ENCODE data around the gene FAM114A1.

Gene FAM114A1

DNA sequence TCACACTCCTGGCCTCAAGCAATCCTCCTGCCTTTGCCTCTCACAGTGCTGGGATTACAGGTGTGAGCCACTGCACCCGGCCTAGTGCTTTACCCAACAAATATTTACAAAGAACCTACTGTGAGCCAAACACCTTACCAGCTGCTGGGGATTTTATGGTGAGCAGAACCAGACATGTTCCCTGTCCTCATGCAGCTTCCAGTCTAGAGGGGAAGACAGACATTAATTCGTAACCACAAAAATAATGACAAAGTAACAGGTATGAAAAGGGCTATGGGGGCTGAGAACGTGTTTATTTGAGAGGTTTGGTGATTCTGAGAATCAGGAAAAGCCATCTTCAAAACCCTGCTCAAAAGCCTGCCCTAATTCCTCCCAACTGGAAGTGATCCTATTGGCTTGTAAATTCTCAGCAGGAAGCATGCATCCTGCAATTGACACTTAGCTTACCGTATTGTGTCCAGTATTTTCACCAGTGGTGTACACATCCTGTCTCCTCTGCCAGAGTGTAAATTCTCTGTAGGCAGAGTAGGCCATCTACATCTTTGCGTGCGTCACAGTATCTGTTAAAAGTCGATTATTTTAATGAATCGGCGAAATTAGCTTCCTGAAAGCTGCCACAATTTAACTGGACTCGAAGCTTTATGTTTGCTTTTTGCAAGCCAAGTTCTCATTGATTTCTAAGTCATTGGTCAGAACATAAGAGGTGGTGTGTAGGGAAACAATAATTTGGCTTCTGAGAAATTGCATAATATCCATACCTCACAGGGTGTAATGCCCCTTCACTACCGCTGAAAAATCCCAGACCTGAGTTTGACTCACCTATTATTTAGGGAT, 97.6 kb downstream of the FAM114A1 start:
- Histone ChIP-seq H3K4me1 (ENCODE audit: control insufficient read depth, insufficient read depth, low read length) (no peaks in the 10 kb centered on the region), H3K27ac (ENCODE audit: low read length) (no peak overlapping the region), H3K36me3 (ENCODE audit: control insufficient read depth, insufficient read depth, low read length) (no peaks in the 10 kb centered on the region), H3K4me3 (ENCODE audit: low read length) (no peak overlapping the region), H3K9me3 (ENCODE audit: control insufficient read depth, insufficient read depth, low read length) (no peaks in the 10 kb centered on the region), H3K27me3 (ENCODE audit: control insufficient read depth, insufficient read depth, low read length) (no peaks in the 10 kb centered on the region)
- no CpG with 5 or more reads among the region's 11 CpGs for WGBS (ENCODE audit: insufficient coverage, insufficient read length)
- DNase-seq (ENCODE audit: low read depth, low spot score), result no peak

DNA sequence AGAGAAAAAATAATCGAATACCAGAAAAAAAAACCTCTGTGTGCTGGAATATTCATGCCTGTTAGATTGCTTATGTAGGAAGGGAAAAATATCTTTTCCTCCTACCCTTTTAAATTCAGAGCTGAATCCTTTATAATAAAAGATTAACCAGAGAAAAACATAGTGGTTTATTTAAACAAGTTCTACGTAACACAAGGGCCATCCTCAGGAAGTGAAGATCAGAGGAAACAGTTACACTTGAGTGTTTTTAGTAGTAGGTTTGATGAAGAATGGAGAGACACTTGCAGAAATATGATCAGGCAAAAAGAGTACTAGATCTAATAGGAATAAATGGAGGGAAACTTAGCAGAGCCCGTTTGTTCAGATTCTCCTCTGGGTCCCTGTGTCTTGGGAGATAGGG, 98.3 kb downstream of the FAM114A1 start:
- H3K4me1 ChIP-seq (ENCODE audit: control insufficient read depth, insufficient read depth, low read length), result no peaks in the 10 kb centered on the region
- no peak for DNase-seq (ENCODE audit: low read depth, low spot score)

DNA sequence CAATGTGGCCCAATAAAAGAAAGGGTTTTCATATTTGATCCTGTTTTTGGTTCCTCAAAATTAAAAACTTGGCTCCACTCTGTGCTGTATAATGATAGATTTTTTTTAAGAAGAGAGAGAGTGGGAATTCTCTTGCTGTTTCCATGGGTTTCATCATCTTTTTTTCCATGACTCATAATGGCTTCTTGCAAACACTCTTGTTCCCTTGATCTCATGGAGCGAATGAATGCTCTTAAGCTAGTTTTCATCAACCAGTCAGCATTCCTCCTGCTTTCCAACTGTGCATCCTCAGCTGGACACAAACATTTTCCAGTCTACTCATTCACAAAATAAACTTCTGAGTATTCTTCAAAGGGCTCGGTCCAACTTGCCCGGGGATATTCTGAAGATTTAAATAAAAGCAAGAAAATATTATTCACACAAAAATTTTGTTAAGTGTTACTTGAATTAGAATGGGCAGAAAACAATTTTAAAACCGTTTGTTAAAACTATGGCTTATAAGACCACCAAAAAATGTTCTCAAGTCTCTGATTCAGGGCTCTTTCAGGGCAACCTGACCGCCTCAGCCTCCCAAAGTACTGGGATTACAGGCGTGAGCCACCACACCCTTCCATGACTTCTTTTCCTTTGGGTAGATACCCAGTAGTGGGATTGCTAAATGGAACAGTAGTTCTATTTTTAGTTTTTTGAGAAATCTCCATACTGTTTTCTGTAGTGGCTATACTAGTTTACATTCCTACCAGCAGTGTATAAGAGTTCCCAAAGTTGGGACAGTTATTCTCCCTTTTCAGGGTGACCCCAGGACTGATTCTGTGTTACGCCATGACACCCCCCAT, 99.9 kb downstream of the FAM114A1 start:
- Histone ChIP-seq H3K27ac (ENCODE audit: low read length) (no peak overlapping the region), H3K36me3 (ENCODE audit: control insufficient read depth, insufficient read depth, low read length) (no peaks in the 10 kb centered on the region), H3K4me3 (ENCODE audit: low read length) (no peak overlapping the region), H3K4me1 (ENCODE audit: control insufficient read depth, insufficient read depth, low read length) (no peaks in the 10 kb centered on the region), H3K9me3 (ENCODE audit: control insufficient read depth, insufficient read depth, low read length) (no peaks in the 10 kb centered on the region), H3K27me3 (ENCODE audit: control insufficient read depth, insufficient read depth, low read length) (no peaks in the 10 kb centered on the region)
- no peak for DNase-seq (ENCODE audit: low read depth, low spot score)
- no CpG with 5 or more reads among the region's 7 CpGs for WGBS (ENCODE audit: insufficient coverage, insufficient read length)

More for the DNA sequence above, 98.3 kb downstream of the FAM114A1 start:
- no CpG with 5 or more reads among the region's 3 CpGs for WGBS (ENCODE audit: insufficient coverage, insufficient read length)
- no peaks in the 10 kb centered on the region for H3K9me3 ChIP-seq (ENCODE audit: control insufficient read depth, insufficient read depth, low read length)
- no peaks in the 10 kb centered on the region for H3K27me3 ChIP-seq (ENCODE audit: control insufficient read depth, insufficient read depth, low read length)
- no peak overlapping the region for H3K4me3 ChIP-seq (ENCODE audit: low read length)
- no peaks in the 10 kb centered on the region for H3K36me3 ChIP-seq (ENCODE audit: control insufficient read depth, insufficient read depth, low read length)
- H3K27ac ChIP-seq (ENCODE audit: low read length), result no peak overlapping the region

DNA sequence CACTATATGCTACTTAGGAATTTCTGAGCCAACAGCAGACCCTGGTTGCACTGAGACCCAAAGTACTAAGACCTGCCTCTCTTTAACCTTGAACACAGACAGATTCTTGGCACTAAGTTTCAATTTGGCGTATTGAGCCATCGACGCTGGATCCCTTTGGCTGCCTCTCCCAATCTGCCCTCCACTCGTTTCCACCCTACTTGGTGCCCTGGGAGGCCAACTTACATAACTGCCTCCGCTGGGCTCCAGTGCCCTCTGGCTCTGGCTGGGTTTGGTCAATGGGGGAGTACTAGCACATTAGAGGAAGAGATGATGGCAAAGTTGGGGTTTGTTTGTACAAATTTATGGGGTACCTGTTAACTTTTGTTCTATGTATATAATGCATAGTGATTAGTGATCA, 101.1 kb downstream of the FAM114A1 start:
- Histone ChIP-seq H3K4me1 (ENCODE audit: control insufficient read depth, insufficient read depth, low read length) (no peaks in the 10 kb centered on the region), H3K4me3 (ENCODE audit: low read length) (no peak overlapping the region), H3K27ac (ENCODE audit: low read length) (no peak overlapping the region), H3K27me3 (ENCODE audit: control insufficient read depth, insufficient read depth, low read length) (no peaks in the 10 kb centered on the region), H3K9me3 (ENCODE audit: control insufficient read depth, insufficient read depth, low read length) (no peaks in the 10 kb centered on the region), H3K36me3 (ENCODE audit: control insufficient read depth, insufficient read depth, low read length) (no peaks in the 10 kb centered on the region)
- no CpG with 5 or more reads among the region's 5 CpGs for WGBS (ENCODE audit: insufficient coverage, insufficient read length)
- DNase-seq (ENCODE audit: low read depth, low spot score), result no peak

DNA sequence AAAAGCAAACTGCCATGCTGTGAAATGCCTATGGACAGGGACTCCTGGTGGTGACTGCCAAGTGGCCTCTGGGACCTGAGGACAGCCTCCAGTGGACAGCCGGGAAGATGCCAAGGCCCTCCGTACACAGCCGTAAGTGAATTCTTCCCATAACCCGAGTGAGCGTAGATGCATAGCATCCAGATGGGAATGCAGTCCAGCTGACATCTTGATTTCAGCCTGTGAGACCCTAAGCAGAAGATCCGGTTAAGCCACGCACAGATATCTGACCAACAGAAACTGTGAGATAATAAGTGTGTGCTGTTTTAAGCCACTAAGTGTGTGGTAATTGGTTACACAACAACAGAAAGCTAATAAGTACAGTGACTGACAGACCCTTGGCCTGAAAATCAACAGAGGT, 108.7 kb downstream of the FAM114A1 start:
- H3K9me3 ChIP-seq (ENCODE audit: control insufficient read depth, insufficient read depth, low read length), result no peaks in the 10 kb centered on the region
- no peaks in the 10 kb centered on the region for H3K36me3 ChIP-seq (ENCODE audit: control insufficient read depth, insufficient read depth, low read length)
- H3K4me3 ChIP-seq (ENCODE audit: low read length), result no peak overlapping the region
- no peak overlapping the region for H3K27ac ChIP-seq (ENCODE audit: low read length)
- H3K27me3 ChIP-seq (ENCODE audit: control insufficient read depth, insufficient read depth, low read length), result no peaks in the 10 kb centered on the region
- H3K4me1 ChIP-seq (ENCODE audit: control insufficient read depth, insufficient read depth, low read length), result no peaks in the 10 kb centered on the region
- WGBS (ENCODE audit: insufficient coverage, insufficient read length), result no CpG with 5 or more reads among the region's 7 CpGs
- no peak for DNase-seq (ENCODE audit: low read depth, low spot score)

DNA sequence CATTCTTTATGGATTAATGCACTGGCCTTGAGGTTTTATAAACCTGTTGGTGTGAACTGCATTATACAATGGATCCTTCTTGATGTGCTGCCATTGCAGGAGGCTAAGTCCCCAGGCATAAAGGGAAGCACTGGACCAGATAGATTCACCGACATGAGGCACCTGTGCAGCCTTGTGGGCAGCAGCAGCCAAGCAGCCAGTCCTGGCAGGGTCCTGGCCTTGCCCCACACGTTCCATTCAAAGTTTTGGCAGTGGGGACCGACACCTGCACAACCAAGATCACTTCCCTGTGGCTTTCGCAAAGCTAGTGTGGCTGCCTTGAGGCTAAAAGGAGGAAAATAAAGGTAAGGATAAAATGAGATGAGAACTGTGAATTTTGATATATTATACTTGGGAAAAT, 111.5 kb downstream of the FAM114A1 start:
- H3K27me3 ChIP-seq (ENCODE audit: control insufficient read depth, insufficient read depth, low read length), result no peaks in the 10 kb centered on the region
- H3K4me3 ChIP-seq (ENCODE audit: low read length), result no peak overlapping the region
- DNase-seq (ENCODE audit: low read depth, low spot score), result no peak
- H3K4me1 ChIP-seq (ENCODE audit: control insufficient read depth, insufficient read depth, low read length), result no peaks in the 10 kb centered on the region
- no peak overlapping the region for H3K27ac ChIP-seq (ENCODE audit: low read length)
- H3K9me3 ChIP-seq (ENCODE audit: control insufficient read depth, insufficient read depth, low read length), result no peaks in the 10 kb centered on the region
- H3K36me3 ChIP-seq (ENCODE audit: control insufficient read depth, insufficient read depth, low read length), result no peaks in the 10 kb centered on the region
- no CpG with 5 or more reads among the region's 4 CpGs for WGBS (ENCODE audit: insufficient coverage, insufficient read length)

DNA sequence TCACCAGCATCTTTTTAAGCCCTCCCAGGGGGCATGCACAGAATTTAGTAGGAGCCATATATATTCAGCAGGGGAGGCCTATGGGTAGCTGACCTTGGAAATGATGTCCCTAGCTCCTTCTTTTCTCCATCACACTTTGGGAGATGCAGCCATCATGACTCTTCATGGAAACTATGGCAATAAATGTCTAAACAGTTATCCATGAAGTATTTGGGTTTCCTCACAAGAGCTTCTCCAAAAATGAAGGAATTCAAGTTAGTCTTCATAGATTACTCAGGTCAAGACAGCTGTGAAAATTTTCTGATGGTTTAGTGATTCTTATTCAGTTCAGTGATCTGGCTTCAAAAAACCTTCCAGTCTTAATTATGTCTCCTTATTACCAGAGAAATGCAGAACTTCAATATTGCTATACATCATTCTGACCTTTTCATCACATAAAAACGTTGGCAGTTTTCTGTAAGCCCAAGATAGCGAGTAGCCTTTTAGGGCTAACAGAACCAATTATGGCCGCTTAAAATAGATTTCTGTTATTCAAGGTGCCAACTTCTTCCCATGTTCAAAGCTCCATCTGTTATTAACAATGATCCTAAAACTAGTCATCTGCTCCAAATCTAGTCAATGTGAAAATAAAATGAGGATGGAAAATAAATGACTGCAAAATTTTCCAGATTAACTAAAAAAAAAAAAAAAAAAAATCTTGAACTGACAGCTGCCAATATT, 112.1 kb downstream of the FAM114A1 start:
- no CpG with 5 or more reads among the region's 3 CpGs for WGBS (ENCODE audit: insufficient coverage, insufficient read length)
- Histone ChIP-seq H3K27ac (ENCODE audit: low read length) (no peak overlapping the region), H3K4me3 (ENCODE audit: low read length) (no peak overlapping the region), H3K36me3 (ENCODE audit: control insufficient read depth, insufficient read depth, low read length) (no peaks in the 10 kb centered on the region), H3K4me1 (ENCODE audit: control insufficient read depth, insufficient read depth, low read length) (no peaks in the 10 kb centered on the region), H3K9me3 (ENCODE audit: control insufficient read depth, insufficient read depth, low read length) (no peaks in the 10 kb centered on the region), H3K27me3 (ENCODE audit: control insufficient read depth, insufficient read depth, low read length) (no peaks in the 10 kb centered on the region)
- no peak for DNase-seq (ENCODE audit: low read depth, low spot score)

DNA sequence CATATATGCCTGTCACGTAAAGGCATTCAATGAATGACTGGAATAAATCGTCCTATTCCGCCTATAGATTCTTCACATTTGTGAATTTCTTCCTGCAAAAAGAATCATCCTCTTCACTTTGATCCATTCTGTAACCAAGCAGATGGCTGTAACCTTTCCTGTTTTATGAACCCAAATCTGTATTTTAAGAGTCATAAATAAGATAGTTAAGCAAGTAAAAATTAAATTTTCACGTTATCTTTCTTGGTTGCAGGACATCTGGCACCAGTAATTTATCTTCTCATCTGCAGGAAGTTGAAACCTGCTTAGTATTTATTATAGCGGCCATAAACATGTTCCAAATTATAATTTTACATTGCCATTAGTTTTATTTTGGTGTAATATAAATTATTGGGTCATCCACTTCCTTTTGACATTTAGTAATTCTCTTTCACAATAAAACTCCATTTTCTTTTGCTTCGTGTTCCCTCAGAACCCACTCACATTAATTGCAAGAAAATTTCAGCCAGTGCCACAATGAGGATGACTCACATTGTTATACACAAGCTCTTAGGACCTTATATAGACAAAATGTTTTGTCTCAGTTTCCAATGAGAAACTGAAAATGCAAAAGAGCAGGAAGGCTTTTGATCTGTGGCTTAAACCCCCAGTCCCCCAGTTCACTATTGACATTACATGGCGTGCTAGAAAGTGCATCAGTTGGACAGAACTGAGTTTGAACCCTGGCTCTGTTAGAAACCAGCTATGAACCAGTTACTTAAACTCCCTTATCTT, 113.5 kb downstream of the FAM114A1 start:
- H3K36me3 ChIP-seq (ENCODE audit: control insufficient read depth, insufficient read depth, low read length), result no peaks in the 10 kb centered on the region
- no peak overlapping the region for H3K4me3 ChIP-seq (ENCODE audit: low read length)
- no peaks in the 10 kb centered on the region for H3K27me3 ChIP-seq (ENCODE audit: control insufficient read depth, insufficient read depth, low read length)
- H3K4me1 ChIP-seq (ENCODE audit: control insufficient read depth, insufficient read depth, low read length), result no peaks in the 10 kb centered on the region
- no CpG with 5 or more reads among the region's 7 CpGs for WGBS (ENCODE audit: insufficient coverage, insufficient read length)
- no peaks in the 10 kb centered on the region for H3K9me3 ChIP-seq (ENCODE audit: control insufficient read depth, insufficient read depth, low read length)
- H3K27ac ChIP-seq (ENCODE audit: low read length), result no peak overlapping the region
- DNase-seq (ENCODE audit: low read depth, low spot score), result no peak

DNA sequence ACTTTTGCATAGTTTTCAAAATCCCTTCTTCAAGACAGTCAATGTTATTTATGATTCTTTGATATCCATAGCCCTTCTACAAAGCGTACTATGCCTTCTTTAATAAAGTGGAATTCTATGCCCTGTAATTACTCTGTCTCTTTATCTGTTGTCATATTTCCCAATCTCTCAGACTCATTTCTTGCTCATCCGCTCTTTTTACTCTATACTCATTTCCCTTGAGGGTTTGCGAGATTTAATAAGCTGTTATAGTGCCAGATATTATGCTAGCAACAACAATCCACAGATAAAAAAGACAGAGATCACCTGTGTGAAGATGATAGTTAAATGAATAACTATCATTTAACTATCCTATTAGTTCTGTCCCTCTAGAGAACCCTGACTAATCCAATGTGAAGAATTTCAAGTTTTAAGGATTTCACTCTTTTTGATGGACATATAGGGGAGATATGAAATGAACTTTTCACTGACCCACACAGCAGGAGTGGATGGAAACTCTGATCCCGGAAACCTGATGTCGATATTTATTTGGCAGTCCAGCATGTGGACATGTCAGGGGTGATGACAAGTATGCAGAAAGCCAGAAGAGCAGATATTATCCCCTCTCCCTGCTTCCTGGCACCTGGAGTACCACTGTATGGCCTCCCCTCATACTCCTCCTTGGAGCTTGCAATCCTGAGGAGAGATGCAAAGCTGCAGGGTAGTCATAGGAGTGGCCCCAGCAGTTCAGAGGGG, 114.9 kb downstream of the FAM114A1 start:
- H3K4me3 ChIP-seq (ENCODE audit: low read length), result no peak overlapping the region
- H3K36me3 ChIP-seq (ENCODE audit: control insufficient read depth, insufficient read depth, low read length), result no peaks in the 10 kb centered on the region
- H3K27me3 ChIP-seq (ENCODE audit: control insufficient read depth, insufficient read depth, low read length), result no peaks in the 10 kb centered on the region
- WGBS (ENCODE audit: insufficient coverage, insufficient read length), result no CpG with 5 or more reads among the region's 5 CpGs
- no peaks in the 10 kb centered on the region for H3K9me3 ChIP-seq (ENCODE audit: control insufficient read depth, insufficient read depth, low read length)
- no peak overlapping the region for H3K27ac ChIP-seq (ENCODE audit: low read length)
- H3K4me1 ChIP-seq (ENCODE audit: control insufficient read depth, insufficient read depth, low read length), result no peaks in the 10 kb centered on the region
- DNase-seq (ENCODE audit: low read depth, low spot score), result no peak

Measured in iPS DF 6.9 (cell line).